Measurements from ENCODE around the gene CEACAM8. TPM values are rescaled to one million over a fixed set of nuclear protein-coding genes. Genes with fewer than 3 reads are reported as not detected.

CEACAM8 gene
- total and polyA plus RNA-seq, 2 donors (not counting 1 experiment from before 2014, with no cell fraction given): not detected

DNA sequence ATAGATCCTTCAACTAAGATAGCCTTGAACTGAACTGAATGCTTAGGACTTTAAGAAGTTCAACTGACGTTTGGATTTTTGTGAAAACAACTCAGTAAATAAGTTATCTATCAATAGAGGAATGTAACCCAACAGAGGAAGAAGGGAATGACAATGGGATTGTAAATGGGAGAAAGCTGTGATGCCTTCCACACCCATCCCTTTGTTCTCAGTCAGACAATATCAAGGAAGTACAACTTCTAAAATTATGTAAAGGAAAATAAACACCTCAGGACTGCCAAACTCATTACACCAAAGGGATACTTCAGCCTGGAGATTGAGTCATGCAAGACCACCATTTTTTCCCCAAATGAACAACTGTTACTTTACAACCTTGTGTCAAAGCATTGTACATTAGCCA is 21.1 kb downstream of the CEACAM8 start:
- TF ChIP-seq EZH2 (IDR thresholded peaks at IDR 0.05; ENCODE audit: borderline replicate concordance, insufficient read depth, low read depth, low read length, poor library complexity, severe bottlenecking): no peak
- TF ChIP-seq, protein P1, sequence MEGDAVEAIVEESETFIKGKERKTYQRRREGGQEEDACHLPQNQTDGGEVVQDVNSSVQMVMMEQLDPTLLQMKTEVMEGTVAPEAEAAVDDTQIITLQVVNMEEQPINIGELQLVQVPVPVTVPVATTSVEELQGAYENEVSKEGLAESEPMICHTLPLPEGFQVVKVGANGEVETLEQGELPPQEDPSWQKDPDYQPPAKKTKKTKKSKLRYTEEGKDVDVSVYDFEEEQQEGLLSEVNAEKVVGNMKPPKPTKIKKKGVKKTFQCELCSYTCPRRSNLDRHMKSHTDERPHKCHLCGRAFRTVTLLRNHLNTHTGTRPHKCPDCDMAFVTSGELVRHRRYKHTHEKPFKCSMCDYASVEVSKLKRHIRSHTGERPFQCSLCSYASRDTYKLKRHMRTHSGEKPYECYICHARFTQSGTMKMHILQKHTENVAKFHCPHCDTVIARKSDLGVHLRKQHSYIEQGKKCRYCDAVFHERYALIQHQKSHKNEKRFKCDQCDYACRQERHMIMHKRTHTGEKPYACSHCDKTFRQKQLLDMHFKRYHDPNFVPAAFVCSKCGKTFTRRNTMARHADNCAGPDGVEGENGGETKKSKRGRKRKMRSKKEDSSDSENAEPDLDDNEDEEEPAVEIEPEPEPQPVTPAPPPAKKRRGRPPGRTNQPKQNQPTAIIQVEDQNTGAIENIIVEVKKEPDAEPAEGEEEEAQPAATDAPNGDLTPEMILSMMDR (IDR thresholded peaks at IDR 0.05): no peak
- no peak overlapping the region for H3K9ac ChIP-seq (ENCODE audit: low read length)
- no peak overlapping the region for H3K4me2 ChIP-seq (replicated peaks; ENCODE audit: low read depth, low read length, poor library complexity, severe bottlenecking)
- Mint-ChIP-seq H3K4me1 (peaks cover 38% of the 10 kb centered on the region), H3K27ac (no peak overlapping the region), H3K9me3 (ENCODE audit: insufficient read depth) (no peaks in the 10 kb centered on the region), H3K27me3 (peaks cover 9% of the 10 kb centered on the region), H3K4me3 (no peak overlapping the region)
- no peak overlapping the region for H2AFZ ChIP-seq (ENCODE audit: insufficient read depth, low read depth, low read length, poor library complexity, severe bottlenecking)
- H3K4me3 ChIP-seq (ENCODE audit: control extremely low read depth in 1 of 5, extremely low read depth in 1 of 5, insufficient read depth in 1 of 5, low read depth in 2 of 5, low read length in 4 of 5): no peak overlapping the region
- ATAC-seq (ENCODE audit: low read depth) (no peak), DNase-seq (no peak)
- no CpG with 5 or more reads among the region's 1 CpG for WGBS (ENCODE audit: insufficient coverage)
- H3K9me3 ChIP-seq (ENCODE audit: control extremely low read depth in 1 of 3, control insufficient read depth in 2 of 3, insufficient read depth in 1 of 3, low read length in 2 of 3): no peaks in the 10 kb centered on the region
- no peaks in the 10 kb centered on the region for H3K27me3 ChIP-seq (replicated peaks in 1 of 4; ENCODE audit: control extremely low read depth in 1 of 4, control insufficient read depth in 3 of 4, insufficient read depth in 4 of 4, low read length in 3 of 4)
- CTCF ChIA-PET: interaction anchor here (0.9 to 1.4 kb wide), 3 partner anchors 11 to 110 kb away, joined by 3 to 9 read pairs (median 4); no protein-coding TSS in a partner anchor
- no peaks in the 10 kb centered on the region for H3K79me2 ChIP-seq (ENCODE audit: control insufficient read depth, insufficient read depth, low read length)
- no peaks in the 10 kb centered on the region for H4K20me1 ChIP-seq (ENCODE audit: control insufficient read depth, insufficient read depth, low read length, poor library complexity, severe bottlenecking)
- no peaks in the 10 kb centered on the region for H3K36me3 ChIP-seq (replicated peaks in 1 of 2; ENCODE audit: control extremely low read depth in 1 of 2, control insufficient read depth in 1 of 2, extremely low read depth in 1 of 2, insufficient read depth in 2 of 2, low read length in 1 of 2)
- intact Hi-C loops (cut with micrococcal nuclease): no loop called here
- POLR2A ChIA-PET: no interaction called here
- H3K4me1 ChIP-seq (ENCODE audit: control insufficient read depth in 2 of 2, insufficient read depth in 2 of 2, low read length in 2 of 2): peaks cover 26 to 28% of the 10 kb centered on the region in 2 donors
- no peak overlapping the region for H3K27ac ChIP-seq (ENCODE audit: low read length in 2 of 2)

DNA sequence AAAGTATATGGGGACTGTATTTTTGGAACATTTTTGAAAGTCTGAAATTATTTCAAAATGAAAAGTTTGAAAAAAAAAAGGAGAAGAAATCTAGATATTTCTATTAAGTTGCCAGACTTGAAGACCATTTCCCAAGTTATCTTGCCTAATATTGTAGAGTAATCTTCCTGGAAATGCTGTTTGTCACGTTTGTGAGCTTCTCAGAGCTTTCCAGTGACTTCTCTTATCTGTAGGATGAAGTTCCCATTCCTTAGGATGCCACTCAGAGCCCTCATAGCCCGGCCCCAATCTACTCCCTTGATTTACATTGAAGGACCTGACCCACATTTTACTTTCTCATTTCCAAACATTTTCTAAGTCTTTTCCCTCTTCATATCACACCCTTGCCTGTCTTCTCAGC is 23.6 kb downstream of the CEACAM8 start:
- Histone ChIP-seq H4K20me1 (ENCODE audit: control insufficient read depth, insufficient read depth, low read length, poor library complexity, severe bottlenecking) (no peaks in the 10 kb centered on the region), H3K9me3 (ENCODE audit: control extremely low read depth in 1 of 3, control insufficient read depth in 2 of 3, insufficient read depth in 1 of 3, low read length in 2 of 3) (no peaks in the 10 kb centered on the region), H3K36me3 (replicated peaks in 1 of 2; ENCODE audit: control extremely low read depth in 1 of 2, control insufficient read depth in 1 of 2, extremely low read depth in 1 of 2, insufficient read depth in 2 of 2, low read length in 1 of 2) (no peaks in the 10 kb centered on the region), H3K4me2 (replicated peaks; ENCODE audit: low read depth, low read length, poor library complexity, severe bottlenecking) (no peak overlapping the region), H3K79me2 (ENCODE audit: control insufficient read depth, insufficient read depth, low read length) (no peaks in the 10 kb centered on the region), H3K4me1 (ENCODE audit: control insufficient read depth in 2 of 2, insufficient read depth in 2 of 2, low read length in 2 of 2) (peaks cover 31 to 36% of the 10 kb centered on the region in 2 donors), H3K27ac (ENCODE audit: low read length in 2 of 2) (no peak overlapping the region), H3K9ac (ENCODE audit: low read length) (no peak overlapping the region), H2AFZ (ENCODE audit: insufficient read depth, low read depth, low read length, poor library complexity, severe bottlenecking) (no peak overlapping the region), H3K27me3 (replicated peaks in 1 of 4; ENCODE audit: control extremely low read depth in 1 of 4, control insufficient read depth in 3 of 4, insufficient read depth in 4 of 4, low read length in 3 of 4) (no peaks in the 10 kb centered on the region), H3K4me3 (ENCODE audit: control extremely low read depth in 1 of 5, extremely low read depth in 1 of 5, insufficient read depth in 1 of 5, low read depth in 2 of 5, low read length in 4 of 5) (no peak overlapping the region)
- WGBS (ENCODE audit: insufficient coverage): 83% methylated on average over 1 of the region's 2 CpGs
- ChIA-PET POLR2A (no interaction called here), CTCF (no interaction called here)
- no peaks in the 10 kb centered on the region for H3K9me3 Mint-ChIP-seq (ENCODE audit: insufficient read depth)
- H3K27me3 Mint-ChIP-seq: peaks cover 4% of the 10 kb centered on the region
- peaks cover 43% of the 10 kb centered on the region for H3K4me1 Mint-ChIP-seq
- H3K27ac Mint-ChIP-seq: peak overlapping the region; percentile 32
- ATAC-seq (ENCODE audit: low read depth) (no peak), DNase-seq (no peak)
- intact Hi-C loops (cut with micrococcal nuclease): no loop called here
- TF ChIP-seq, protein P1 (IDR thresholded peaks at IDR 0.05): no peak
- TF ChIP-seq EZH2 (IDR thresholded peaks at IDR 0.05; ENCODE audit: borderline replicate concordance, insufficient read depth, low read depth, low read length, poor library complexity, severe bottlenecking): no peak
- no peak overlapping the region for H3K4me3 Mint-ChIP-seq

All from B cell (primary cell).